CD4-positive, alpha-beta T cell treated with Interleukin-10 for 1 hour (primary cell): ENCODE results near the gene NME5.
"Not testable (repeated sequence)": the region's sequence is repeated elsewhere in the genome, so short reads cannot be mapped to it uniquely, and the experiment has no call there.

Experiments
- DNase-seq: peaks from one replicate; pipeline ENCODE4 v3.0.0-alpha.2; 2020

Gene NME5

GRCh38 chr5:138070026-138070425 is 69.2 kb downstream of the NME5 start:
- DNase-seq, result not testable (repeated sequence)

GRCh38 chr5:138068742-138069600 is 70.3 kb downstream of the NME5 start:
- DNase-seq, result peak; percentile 73

GRCh38 chr5:138067945-138068344 is 71.3 kb downstream of the NME5 start:
- no peak for DNase-seq
